SK-N-SH (cell line): Measurements from ENCODE around the gene KCNJ12. TPM values are rescaled to one million over a fixed set of nuclear protein-coding genes. Genes with fewer than 3 reads are reported as not detected.

Source experiments
- CTCF ChIA-PET: fragments of 300-600, 350-600 bp; formaldehyde crosslinking; extraction: SDS; loops from one replicate; lab custom pipeline; 2021; lab: Yijun Ruan, JAX
- POLR2A ChIA-PET: fragments of 350-600 bp; sonication (Branson Sonifier 250); formaldehyde crosslinking; extraction: SDS; loops from one replicate; lab custom pipeline; 2020; ENCODE audit warnings: antibody characterized with exemption, inconsistent platforms; lab: Yijun Ruan, JAX
- DNase-seq: peaks from one replicate; pipeline ENCODE4 v3.0.0; 2012
- H2AFZ ChIP-seq: fragments of 200-600 bp; sonication (generic); 2 replicates; pipeline ENCODE4 v1.8.1; 2016; ENCODE audit warnings: antibody characterized with exemption, mild to moderate bottlenecking, low read depth
- H3F3A ChIP-seq: fragments of 200-600 bp; sonication (generic); replicated peaks from 2 replicates; pipeline ENCODE3; 2016; ENCODE audit warnings: antibody characterized with exemption, mild to moderate bottlenecking; ENCODE audit not compliant: insufficient read depth
- H3K27ac ChIP-seq, 2 experiments: fragments of 200-500 bp in 1 of 2; fragments of 200-600 bp in 1 of 2; sonication (Bioruptor generic) in 1 of 2; sonication (generic), shearing (Covaris generic) in 1 of 2; 2 replicates each; pipeline versions ENCODE4 v1.5.1 to v1.6.1; 2014 to 2016; ENCODE audit warnings: low read depth in 2 of 2, inconsistent platforms in 1 of 2, low read length in 1 of 2, mild to moderate bottlenecking in 1 of 2, mixed read lengths in 1 of 2
- H3K27me3 ChIP-seq: fragments of 200-600 bp; sonication (generic), shearing (Covaris generic); 2 replicates; pipeline ENCODE4 v1.6.1; 2016; ENCODE audit warnings: mixed run types; ENCODE audit not compliant: insufficient read depth
- H3K36me3 ChIP-seq, 2 experiments: fragments of 200-500 bp in 1 of 2; fragments of 200-600 bp in 1 of 2; sonication (Bioruptor generic) in 1 of 2; sonication (generic) in 1 of 2; replicated peaks in 1 of 2; 2 replicates each; pipeline versions ENCODE3 to v1.5.1; 2014 to 2016; ENCODE audit warnings: low read length in 1 of 2, mild to moderate bottlenecking in 1 of 2; ENCODE audit not compliant: insufficient read depth in 2 of 2, control insufficient read depth in 1 of 2
- H3K4me1 ChIP-seq, 2 experiments: fragments of 200-500 bp in 1 of 2; fragments of 200-600 bp in 1 of 2; sonication (Bioruptor generic) in 1 of 2; sonication (generic), shearing (Covaris generic) in 1 of 2; 2 replicates each; pipeline versions ENCODE4 v1.5.1 to v1.6.1; 2014 to 2016; ENCODE audit warnings: low read depth in 1 of 2, low read length in 1 of 2, mixed run types in 1 of 2; ENCODE audit not compliant: insufficient read depth in 2 of 2, control insufficient read depth in 1 of 2
- H3K4me2 ChIP-seq: fragments of 200-600 bp; sonication (generic), shearing (Covaris generic); 2 replicates; pipeline ENCODE4 v1.6.1; 2017; ENCODE audit warnings: mixed run types
- H3K4me3 ChIP-seq, 2 experiments: fragments of 200-500 bp in 1 of 2; fragments of 200-600 bp in 1 of 2; sonication (Bioruptor generic) in 1 of 2; sonication (generic), shearing (Covaris generic) in 1 of 2; 2 replicates each; pipeline versions ENCODE4 v1.5.1 to v1.8.1; 2014 to 2016; ENCODE audit warnings: low read depth in 2 of 2, inconsistent platforms in 1 of 2, low read length in 1 of 2, mild to moderate bottlenecking in 1 of 2, mixed read lengths in 1 of 2, moderate library complexity in 1 of 2
- H3K79me2 ChIP-seq: fragments of 200-600 bp; sonication (generic); 2 replicates; pipeline ENCODE4 v1.8.1; 2017; ENCODE audit warnings: mild to moderate bottlenecking; ENCODE audit not compliant: insufficient read depth
- H3K9ac ChIP-seq: fragments of 200-600 bp; sonication (generic); 2 replicates; pipeline ENCODE4 v1.6.1; 2017; ENCODE audit warnings: mixed run types
- H3K9me2 ChIP-seq: fragments of 200-600 bp; sonication (generic); 2 replicates; pipeline ENCODE4 v1.6.1; 2017; ENCODE audit warnings: mixed run types
- H3K9me3 ChIP-seq: fragments of 200-600 bp; sonication (generic); 2 replicates; pipeline ENCODE4 v1.6.1; 2017; ENCODE audit warnings: mixed run types, mild to moderate bottlenecking, moderate library complexity
- H4K20me1 ChIP-seq: fragments of 200-600 bp; sonication (generic); 2 replicates; pipeline ENCODE4 v1.6.1; 2017; ENCODE audit warnings: mild to moderate bottlenecking, mixed run types; ENCODE audit not compliant: insufficient read depth
- EP300 ChIP-seq, 2 experiments: IDR thresholded peaks; 2 replicates each; pipeline versions ENCODE4 v1.4.0 to v1.6.1; 2012; ENCODE audit warnings: borderline replicate concordance in 1 of 2, low read depth in 1 of 2, low read length in 1 of 2
- FOXM1 ChIP-seq: IDR thresholded peaks from 2 replicates; pipeline ENCODE4 v1.4.0; 2012; ENCODE audit warnings: low read depth, mild to moderate bottlenecking
- GATA2 ChIP-seq: sonication (generic); formaldehyde crosslinking; IDR thresholded peaks from 2 replicates; pipeline ENCODE4 v1.5.0; 2020; ENCODE audit warnings: mild to moderate bottlenecking, missing genetic modification reagents
- MXI1 ChIP-seq: IDR thresholded peaks from 2 replicates; pipeline ENCODE4 v1.6.1; 2012; ENCODE audit warnings: mild to moderate bottlenecking, low read depth, low read length, improper control_type of control experiment
- PBX3 ChIP-seq: IDR thresholded peaks from 2 replicates; pipeline ENCODE4; 2012
- POLR2AphosphoS5 ChIP-seq: IDR thresholded peaks from 2 replicates; pipeline ENCODE4 v1.6.1; 2012; ENCODE audit warnings: low read depth, low read length
- RCOR1 ChIP-seq: fragments of 150-350 bp; IDR thresholded peaks from 2 replicates; pipeline ENCODE4 v1.6.1; 2017; ENCODE audit warnings: antibody characterized with exemption, low read length
- REST ChIP-seq: IDR thresholded peaks from 2 replicates; pipeline ENCODE4 v1.6.1; 2012; ENCODE audit warnings: mild to moderate bottlenecking, low read depth, low read length, moderate library complexity
- SIN3A ChIP-seq: IDR thresholded peaks from 2 replicates; pipeline ENCODE4 v1.6.1; 2012; ENCODE audit warnings: low read depth, mild to moderate bottlenecking, low read length, moderate library complexity, borderline replicate concordance
- TAF1 ChIP-seq: IDR thresholded peaks from 2 replicates; pipeline ENCODE4 v1.6.1; 2012; ENCODE audit warnings: low read depth, mild to moderate bottlenecking, low read length, moderate library complexity, borderline replicate concordance
- TCF12 ChIP-seq: IDR thresholded peaks from 2 replicates; pipeline ENCODE4 v1.4.0; 2012
- USF2 ChIP-seq: fragments of 150-350 bp; IDR thresholded peaks from 2 replicates; pipeline ENCODE4 v1.6.1; 2017; ENCODE audit warnings: antibody characterized with exemption, low read length, low read depth, borderline replicate concordance
- YY1 ChIP-seq: IDR thresholded peaks from 2 replicates; pipeline ENCODE4 v1.4.0; 2012; ENCODE audit warnings: low read depth, mild to moderate bottlenecking
- WGBS: methylation state at CpG from one replicate; pipeline ENCODE4 v1.1.6; 2017; ENCODE audit warnings: low lambda C conversion rate; 5-methylcytosine and 5-hydroxymethylcytosine counted together
- polyA plus RNA-seq, 3 experiments: library from polyadenylated mRNA; depleted of rRNA; stranded (reverse); fragments of >200 nt; gene quantifications; 2 replicates each; pipeline ENCODE4 v1.2.3, GENCODE V29; 2012
- TF ChIP-seq, protein P1 (sequence below): IDR thresholded peaks from 2 replicates; pipeline ENCODE4 v1.4.0; 2012; ENCODE audit warnings: low read depth, borderline replicate concordance
- TF ChIP-seq, protein P2 (sequence below): fragments of 150-350 bp; IDR thresholded peaks from 2 replicates; pipeline ENCODE4 v1.6.1; 2016; ENCODE audit warnings: mild to moderate bottlenecking, low read depth, low read length

Gene KCNJ12
- polyA plus RNA-seq, 1 of the 3 experiments (the other 2 are of a cell fraction) = 0.36 TPM

DNA sequence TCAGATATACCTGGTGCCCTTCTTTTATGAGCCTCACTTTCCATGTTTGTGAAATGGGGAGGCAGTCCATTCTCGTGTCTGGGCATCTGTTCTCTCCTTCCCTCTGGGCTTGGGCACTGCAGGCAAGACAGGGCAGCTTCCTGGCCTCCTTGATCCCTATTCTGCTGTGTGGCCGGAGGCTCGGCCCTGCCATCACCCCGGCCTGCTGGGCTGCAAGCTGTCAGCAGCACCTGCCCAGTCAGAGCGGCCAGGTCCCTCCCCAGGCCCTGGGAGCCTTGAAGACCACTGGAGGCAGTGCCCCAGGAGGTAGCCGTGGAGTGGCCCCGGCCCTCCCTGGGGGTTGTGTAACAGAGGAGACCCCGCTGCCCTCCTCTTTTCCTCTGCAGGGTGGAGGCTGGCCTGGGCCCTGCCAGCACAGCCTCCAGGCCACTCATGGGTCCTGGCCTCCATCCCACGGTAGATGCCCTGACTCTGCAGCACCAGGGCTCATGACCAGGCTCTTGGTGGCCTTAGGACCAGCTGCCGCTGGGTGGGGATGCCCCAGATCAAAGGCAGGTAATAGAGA lies 9.2 kb downstream of the KCNJ12 start (continued):
- no peak for TF ChIP-seq POLR2AphosphoS5
- TF ChIP-seq RCOR1 = no peak
- TF ChIP-seq, protein P1, sequence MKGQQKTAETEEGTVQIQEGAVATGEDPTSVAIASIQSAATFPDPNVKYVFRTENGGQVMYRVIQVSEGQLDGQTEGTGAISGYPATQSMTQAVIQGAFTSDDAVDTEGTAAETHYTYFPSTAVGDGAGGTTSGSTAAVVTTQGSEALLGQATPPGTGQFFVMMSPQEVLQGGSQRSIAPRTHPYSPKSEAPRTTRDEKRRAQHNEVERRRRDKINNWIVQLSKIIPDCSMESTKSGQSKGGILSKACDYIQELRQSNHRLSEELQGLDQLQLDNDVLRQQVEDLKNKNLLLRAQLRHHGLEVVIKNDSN = no peak
- TF ChIP-seq MXI1 = no peak
- TF ChIP-seq PBX3 = no peak
- TF ChIP-seq TAF1 = no peak
- TF ChIP-seq FOXM1 = no peak
- TF ChIP-seq TCF12 = no peak
- TF ChIP-seq, protein P2, sequence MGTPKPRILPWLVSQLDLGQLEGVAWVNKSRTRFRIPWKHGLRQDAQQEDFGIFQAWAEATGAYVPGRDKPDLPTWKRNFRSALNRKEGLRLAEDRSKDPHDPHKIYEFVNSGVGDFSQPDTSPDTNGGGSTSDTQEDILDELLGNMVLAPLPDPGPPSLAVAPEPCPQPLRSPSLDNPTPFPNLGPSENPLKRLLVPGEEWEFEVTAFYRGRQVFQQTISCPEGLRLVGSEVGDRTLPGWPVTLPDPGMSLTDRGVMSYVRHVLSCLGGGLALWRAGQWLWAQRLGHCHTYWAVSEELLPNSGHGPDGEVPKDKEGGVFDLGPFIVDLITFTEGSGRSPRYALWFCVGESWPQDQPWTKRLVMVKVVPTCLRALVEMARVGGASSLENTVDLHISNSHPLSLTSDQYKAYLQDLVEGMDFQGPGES = no peak
- TF ChIP-seq YY1 = no peak

- Histone ChIP-seq H3K4me3 (no peak overlapping the region), H3K27ac (no peak overlapping the region), H3K27me3 (0 out of 2 replicates have a peak, but pooled peaks cover 5% of the 10 kb centered on the region), H3K9me2 (no peaks in the 10 kb centered on the region), H3F3A (no peaks in the 10 kb centered on the region), H3K9me3 (no peaks in the 10 kb centered on the region), H2AFZ (no peak overlapping the region), H3K9ac (no peak overlapping the region), H3K4me1 (peaks cover 0 to 14% of the 10 kb centered on the region in 2 experiments; a peak in 1 of 4 replicates), H3K4me2 (no peak overlapping the region), H4K20me1 (no peaks in the 10 kb centered on the region), H3K79me2 (no peaks in the 10 kb centered on the region), H3K36me3 (no peaks in the 10 kb centered on the region)
- 60% methylated on average over 5 of the region's 5 CpGs for WGBS
- no peak for TF ChIP-seq USF2
- TF ChIP-seq, protein P2 = no peak
- no peak for TF ChIP-seq GATA2
- no peak for TF ChIP-seq EP300 (IDR thresholded peaks at IDR 0.05; ENCODE audit: borderline replicate concordance in 1 of 2, low read depth in 1 of 2, low read length in 1 of 2)
- TF ChIP-seq SIN3A = no peak
- no peak for TF ChIP-seq RCOR1
- TF ChIP-seq REST = no peak
- POLR2A ChIA-PET = no interaction called here
- CTCF ChIA-PET = no interaction called here
- no peak for DNase-seq
These were observed 11.5 kb downstream of the KCNJ12 start for GRCh38 chr17:21387616-21388015.
